ENCODE results near the gene MB21D2.
"Not testable (repeated sequence)": the region's sequence is repeated elsewhere in the genome, so short reads cannot be mapped to it uniquely, and the experiment has no call there.

Gene MB21D2

GRCh38 chr3:192849821-192850220, 67.8 kb downstream of the MB21D2 start:
- H3K27ac Mint-ChIP-seq; H3K9me3 Mint-ChIP-seq; H3K36me3 Mint-ChIP-seq (ENCODE audit: low read depth); H3K27me3 Mint-ChIP-seq (ENCODE audit: low read depth); DNase-seq (ENCODE audit: low spot score); H3K4me3 Mint-ChIP-seq: not testable (repeated sequence)
- peaks cover 32% of the 10 kb centered on the region for H3K4me1 Mint-ChIP-seq (ENCODE audit: low read depth)

- H3K27ac Mint-ChIP-seq, result no peak overlapping the region
- peaks cover 31% of the 10 kb centered on the region for H3K4me1 Mint-ChIP-seq (ENCODE audit: low read depth)
- H3K9me3 Mint-ChIP-seq, result no peaks in the 10 kb centered on the region
- no peak for DNase-seq (ENCODE audit: low spot score)
- H3K36me3 Mint-ChIP-seq (ENCODE audit: low read depth), result no peaks in the 10 kb centered on the region
- H3K27me3 Mint-ChIP-seq (ENCODE audit: low read depth), result no peaks in the 10 kb centered on the region
- no peak overlapping the region for H3K4me3 Mint-ChIP-seq
Observed at GRCh38 chr3:192848371-192849233, 69.1 kb downstream of the MB21D2 start.

- no peaks in the 10 kb centered on the region for H3K36me3 Mint-ChIP-seq (ENCODE audit: low read depth)
- peaks cover 28% of the 10 kb centered on the region for H3K4me1 Mint-ChIP-seq (ENCODE audit: low read depth)
- H3K27ac Mint-ChIP-seq, result no peak overlapping the region
- no peaks in the 10 kb centered on the region for H3K27me3 Mint-ChIP-seq (ENCODE audit: low read depth)
- no peaks in the 10 kb centered on the region for H3K9me3 Mint-ChIP-seq
- no peak overlapping the region for H3K4me3 Mint-ChIP-seq
- no peak for DNase-seq (ENCODE audit: low spot score)
Observed at GRCh38 chr3:192847941-192848340, 69.7 kb downstream of the MB21D2 start.

GRCh38 chr3:192845526-192845855, 72.2 kb downstream of the MB21D2 start:
- no peak for DNase-seq (ENCODE audit: low spot score)
- Mint-ChIP-seq H3K27ac (no peak overlapping the region), H3K36me3 (ENCODE audit: low read depth) (no peaks in the 10 kb centered on the region), H3K27me3 (ENCODE audit: low read depth) (no peaks in the 10 kb centered on the region), H3K9me3 (no peaks in the 10 kb centered on the region), H3K4me3 (no peak overlapping the region), H3K4me1 (ENCODE audit: low read depth) (peaks cover 16% of the 10 kb centered on the region)

GRCh38 chr3:192844836-192845525, 72.7 kb downstream of the MB21D2 start:
- peaks cover 14% of the 10 kb centered on the region for H3K4me1 Mint-ChIP-seq (ENCODE audit: low read depth)
- DNase-seq (ENCODE audit: low spot score), result no peak
- no peak overlapping the region for H3K4me3 Mint-ChIP-seq
- no peaks in the 10 kb centered on the region for H3K36me3 Mint-ChIP-seq (ENCODE audit: low read depth)
- H3K9me3 Mint-ChIP-seq, result no peaks in the 10 kb centered on the region
- no peaks in the 10 kb centered on the region for H3K27me3 Mint-ChIP-seq (ENCODE audit: low read depth)
- H3K27ac Mint-ChIP-seq, result no peak overlapping the region

- Mint-ChIP-seq H3K36me3 (ENCODE audit: low read depth) (no peaks in the 10 kb centered on the region), H3K4me1 (ENCODE audit: low read depth) (peaks cover 14% of the 10 kb centered on the region), H3K27ac (no peak overlapping the region), H3K9me3 (no peaks in the 10 kb centered on the region), H3K27me3 (ENCODE audit: low read depth) (no peaks in the 10 kb centered on the region), H3K4me3 (no peak overlapping the region)
- no peak for DNase-seq (ENCODE audit: low spot score)
Observed at GRCh38 chr3:192844486-192844765, 73.2 kb downstream of the MB21D2 start.

GRCh38 chr3:192843723-192844485, 73.8 kb downstream of the MB21D2 start:
- DNase-seq (ENCODE audit: low spot score), result no peak
- H3K36me3 Mint-ChIP-seq (ENCODE audit: low read depth), result no peaks in the 10 kb centered on the region
- H3K4me3 Mint-ChIP-seq, result no peak overlapping the region
- no peaks in the 10 kb centered on the region for H3K9me3 Mint-ChIP-seq
- no peaks in the 10 kb centered on the region for H3K27me3 Mint-ChIP-seq (ENCODE audit: low read depth)
- H3K27ac Mint-ChIP-seq, result no peak overlapping the region
- H3K4me1 Mint-ChIP-seq (ENCODE audit: low read depth), result peaks cover 14% of the 10 kb centered on the region

- no peak for DNase-seq (ENCODE audit: low spot score)
- Mint-ChIP-seq H3K27me3 (ENCODE audit: low read depth) (no peaks in the 10 kb centered on the region), H3K4me1 (ENCODE audit: low read depth) (peaks cover 16% of the 10 kb centered on the region), H3K4me3 (no peak overlapping the region), H3K27ac (no peak overlapping the region), H3K9me3 (no peaks in the 10 kb centered on the region), H3K36me3 (ENCODE audit: low read depth) (no peaks in the 10 kb centered on the region)
Observed at GRCh38 chr3:192843119-192843518, 74.5 kb downstream of the MB21D2 start.

- Mint-ChIP-seq H3K9me3 (no peaks in the 10 kb centered on the region), H3K36me3 (ENCODE audit: low read depth) (no peaks in the 10 kb centered on the region), H3K27me3 (ENCODE audit: low read depth) (no peaks in the 10 kb centered on the region), H3K27ac (no peak overlapping the region), H3K4me3 (no peak overlapping the region), H3K4me1 (ENCODE audit: low read depth) (peaks cover 19% of the 10 kb centered on the region)
- no peak for DNase-seq (ENCODE audit: low spot score)
Observed at GRCh38 chr3:192842711-192843110, 74.9 kb downstream of the MB21D2 start.

- H3K4me1 Mint-ChIP-seq (ENCODE audit: low read depth), result peaks cover 17% of the 10 kb centered on the region
- no peaks in the 10 kb centered on the region for H3K27me3 Mint-ChIP-seq (ENCODE audit: low read depth)
Observed at GRCh38 chr3:192842138-192842537, 75.5 kb downstream of the MB21D2 start.

GRCh38 chr3:192841428-192841827, 76.2 kb downstream of the MB21D2 start:
- H3K36me3 Mint-ChIP-seq (ENCODE audit: low read depth), result no peaks in the 10 kb centered on the region

More at GRCh38 chr3:192842138-192842537, 75.5 kb downstream of the MB21D2 start:
- no peak for DNase-seq (ENCODE audit: low spot score)
- no peaks in the 10 kb centered on the region for H3K9me3 Mint-ChIP-seq
- H3K36me3 Mint-ChIP-seq (ENCODE audit: low read depth), result no peaks in the 10 kb centered on the region
- no peak overlapping the region for H3K27ac Mint-ChIP-seq
- H3K4me3 Mint-ChIP-seq, result no peak overlapping the region

GRCh38 chr3:192840143-192840836, 77.4 kb downstream of the MB21D2 start:
- no peaks in the 10 kb centered on the region for H3K9me3 Mint-ChIP-seq
- H3K4me3 Mint-ChIP-seq, result no peak overlapping the region
- no peak for DNase-seq (ENCODE audit: low spot score)
- H3K27ac Mint-ChIP-seq, result no peak overlapping the region
- no peaks in the 10 kb centered on the region for H3K36me3 Mint-ChIP-seq (ENCODE audit: low read depth)
- H3K27me3 Mint-ChIP-seq (ENCODE audit: low read depth), result no peaks in the 10 kb centered on the region
- H3K4me1 Mint-ChIP-seq (ENCODE audit: low read depth), result peaks cover 18% of the 10 kb centered on the region

More at GRCh38 chr3:192841428-192841827, 76.2 kb downstream of the MB21D2 start:
- H3K4me1 Mint-ChIP-seq (ENCODE audit: low read depth), result peaks cover 18% of the 10 kb centered on the region
- DNase-seq (ENCODE audit: low spot score), result no peak
- H3K27me3 Mint-ChIP-seq (ENCODE audit: low read depth), result no peaks in the 10 kb centered on the region
- H3K4me3 Mint-ChIP-seq, result no peak overlapping the region
- H3K27ac Mint-ChIP-seq, result no peak overlapping the region
- no peaks in the 10 kb centered on the region for H3K9me3 Mint-ChIP-seq

GRCh38 chr3:192835818-192836815, 81.5 kb downstream of the MB21D2 start:
- Mint-ChIP-seq H3K4me3 (no peak overlapping the region), H3K27ac (no peak overlapping the region), H3K9me3 (no peaks in the 10 kb centered on the region), H3K36me3 (ENCODE audit: low read depth) (peaks cover 1% of the 10 kb centered on the region), H3K27me3 (ENCODE audit: low read depth) (no peaks in the 10 kb centered on the region), H3K4me1 (ENCODE audit: low read depth) (peaks cover 24% of the 10 kb centered on the region)
- no peak for DNase-seq (ENCODE audit: low spot score)

All from T-helper 2 cell treated with Interferon-gamma antibody and Interleukin-4, amounts not matched to agents 5 μg/mL and 100 μg/mL, for 36 hours (primary cell).